HG03354 (cell line): ENCODE results near the gene NDST1.

Experiments used
- ATAC-seq: cut with Tn5 transposase; IDR thresholded peaks from one replicate; pipeline ENCODE4 v1.9.1; 2021; ENCODE audit warnings: mild to moderate bottlenecking; ENCODE audit not compliant: unreplicated experiment, poor library complexity, severe bottlenecking

The NDST1 gene

DNA sequence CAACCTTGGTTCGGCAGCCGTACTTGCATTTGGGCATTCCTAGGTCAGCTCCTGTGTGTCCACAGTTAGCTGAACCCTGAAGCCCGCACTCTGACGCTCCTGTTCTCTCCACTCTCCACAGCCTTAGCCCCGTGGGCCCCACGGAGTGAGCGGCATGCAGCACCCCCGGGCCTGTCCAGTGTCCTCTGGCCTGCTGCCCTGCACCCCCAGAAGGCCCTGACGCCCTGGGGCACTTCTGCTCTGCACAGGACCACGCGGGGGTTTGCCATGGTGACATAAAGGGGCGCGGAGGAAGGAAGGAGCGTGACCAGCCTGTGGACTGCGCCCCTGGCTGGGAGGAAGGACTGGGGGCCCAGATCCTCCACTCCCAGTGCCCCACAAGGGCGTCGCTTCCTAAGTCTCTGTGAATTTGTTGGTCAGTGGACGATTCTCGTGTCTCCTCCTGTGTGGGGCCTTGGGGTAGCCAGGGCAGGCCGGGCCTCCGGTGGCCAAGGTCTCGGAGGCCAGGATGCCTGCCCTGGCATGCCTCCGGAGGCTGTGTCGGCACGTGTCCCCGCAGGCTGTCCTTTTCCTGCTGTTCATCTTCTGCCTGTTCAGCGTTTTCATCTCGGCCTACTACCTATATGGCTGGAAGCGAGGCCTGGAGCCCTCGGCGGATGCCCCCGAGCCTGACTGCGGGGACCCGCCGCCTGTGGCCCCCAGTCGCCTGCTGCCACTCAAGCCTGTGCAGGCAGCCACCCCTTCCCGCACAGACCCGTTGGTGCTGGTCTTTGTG is 13.0 kb downstream of the NDST1 start:
- ATAC-seq = no peak

DNA sequence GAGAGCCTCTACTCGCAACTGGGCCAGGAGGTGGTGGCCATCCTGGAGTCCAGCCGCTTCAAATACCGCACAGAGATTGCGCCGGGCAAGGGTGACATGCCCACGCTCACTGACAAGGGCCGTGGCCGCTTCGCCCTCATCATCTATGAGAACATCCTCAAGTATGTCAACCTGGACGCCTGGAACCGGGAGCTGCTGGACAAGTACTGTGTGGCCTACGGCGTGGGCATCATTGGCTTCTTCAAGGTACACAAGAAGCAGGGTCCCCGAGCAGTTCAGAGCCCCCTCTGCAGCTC is 13.5 kb downstream of the NDST1 start:
- no peak for ATAC-seq

DNA sequence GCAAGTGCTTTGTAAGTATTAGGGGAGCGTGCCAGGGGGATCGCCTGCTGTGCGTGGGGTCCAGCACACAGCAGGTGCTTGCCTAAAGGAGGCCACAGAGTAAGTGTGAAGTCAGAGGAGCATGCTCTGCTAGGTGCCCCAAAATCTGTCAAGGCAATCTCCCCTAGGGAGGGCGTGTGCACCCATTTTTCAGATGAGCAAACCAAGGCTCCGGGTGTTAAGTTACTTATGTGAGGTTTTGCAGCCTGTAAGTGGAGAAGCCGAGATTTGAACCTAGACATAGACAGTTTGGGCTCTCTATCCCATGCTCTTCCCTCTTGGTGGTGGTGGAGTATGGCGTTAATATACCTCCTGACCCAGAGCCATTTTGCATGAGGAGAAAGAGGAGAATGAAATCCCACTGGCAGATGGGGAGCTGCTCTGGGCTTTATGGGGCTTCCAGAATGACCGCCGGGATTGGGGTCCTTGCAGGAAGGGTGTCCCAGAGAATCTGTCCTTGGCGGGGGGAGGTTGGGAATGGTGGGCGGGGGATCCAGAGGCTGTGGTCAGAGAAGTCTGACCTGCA is 14.1 kb downstream of the NDST1 start:
- no peak for ATAC-seq

DNA sequence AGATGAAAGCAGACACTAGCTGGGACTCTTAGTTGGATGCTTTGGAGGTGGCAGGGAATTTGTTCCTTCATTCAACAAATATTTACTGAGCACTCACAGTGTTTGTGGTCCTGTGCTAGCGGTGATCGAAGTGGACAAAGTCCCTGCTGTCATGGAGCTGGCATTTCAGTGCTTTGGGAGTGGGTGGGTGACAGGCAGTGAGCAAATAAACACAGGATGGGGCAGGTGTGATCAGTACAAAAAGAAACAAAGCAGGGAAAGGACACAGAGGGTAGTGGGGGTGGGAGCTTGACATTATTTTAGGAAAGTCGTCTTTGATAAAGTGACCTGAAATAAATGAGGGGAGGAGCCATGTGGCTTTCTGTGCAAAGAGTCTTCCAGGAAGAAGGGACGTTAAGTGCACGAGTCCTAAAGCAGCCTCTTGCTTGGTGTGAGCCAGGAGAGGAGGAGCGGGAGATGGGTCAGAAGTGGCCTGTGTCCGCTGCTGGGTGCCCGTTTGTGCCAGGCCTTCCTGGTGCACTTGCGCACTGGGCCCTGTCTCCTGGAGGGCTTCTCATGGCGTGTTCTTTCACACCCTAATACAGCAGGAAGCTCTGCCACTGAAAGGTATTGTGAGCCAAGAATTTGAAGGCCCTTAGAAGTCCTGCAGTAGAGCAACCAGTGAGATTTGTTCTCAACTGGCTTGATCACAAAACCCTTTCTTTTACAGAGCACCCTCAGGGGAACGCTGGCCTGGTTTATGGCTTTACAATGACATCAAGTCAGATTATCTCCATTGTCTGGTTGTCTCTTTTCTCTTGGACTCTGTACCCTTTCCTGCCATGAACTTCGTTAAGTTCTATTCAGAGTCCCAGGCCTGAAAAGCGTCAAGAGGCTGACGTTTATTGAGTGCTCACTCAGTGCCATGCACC is 14.8 kb downstream of the NDST1 start:
- ATAC-seq = no peak

DNA sequence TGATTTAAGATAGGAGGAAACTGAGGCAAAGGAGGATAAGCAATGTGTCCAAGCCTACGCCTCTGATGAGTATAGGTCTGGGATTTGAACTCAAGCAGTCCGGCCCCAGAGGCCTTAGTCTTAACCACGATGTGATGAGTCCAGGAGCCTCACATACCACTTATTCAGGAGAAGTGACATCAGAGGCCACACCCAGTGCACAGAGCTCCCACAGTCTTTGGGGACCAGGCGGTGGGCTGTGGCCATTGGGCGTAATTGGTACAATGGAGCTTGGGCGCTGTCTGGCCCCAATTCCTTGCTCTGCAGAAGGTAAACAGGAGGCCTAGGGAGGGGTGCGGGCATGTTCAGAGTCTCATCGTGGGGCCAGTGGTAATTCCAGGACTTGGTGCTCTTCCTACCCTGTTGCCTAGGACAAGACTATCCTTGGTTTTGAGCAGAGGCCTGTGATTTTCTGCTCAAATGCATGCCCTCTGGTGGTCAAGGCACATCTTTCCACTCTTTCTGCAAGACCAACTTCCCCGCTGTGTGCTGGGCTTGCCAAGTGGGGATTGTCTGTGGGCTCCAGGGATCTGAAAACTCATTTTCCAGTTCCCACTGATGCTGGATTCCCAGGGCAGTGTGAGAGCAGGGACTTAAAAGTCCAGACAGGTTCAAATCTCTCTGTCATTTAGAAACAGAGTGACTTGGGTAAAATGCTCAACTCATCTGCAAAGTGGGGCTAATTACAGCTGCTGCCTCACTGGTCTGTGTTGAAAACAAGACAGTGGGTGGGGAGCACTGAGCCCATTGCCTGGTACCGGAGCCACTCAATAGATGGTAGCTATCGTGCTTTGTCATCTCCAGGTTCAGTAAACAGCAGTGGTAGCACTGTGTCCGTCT is 15.8 kb downstream of the NDST1 start:
- ATAC-seq = no peak

DNA sequence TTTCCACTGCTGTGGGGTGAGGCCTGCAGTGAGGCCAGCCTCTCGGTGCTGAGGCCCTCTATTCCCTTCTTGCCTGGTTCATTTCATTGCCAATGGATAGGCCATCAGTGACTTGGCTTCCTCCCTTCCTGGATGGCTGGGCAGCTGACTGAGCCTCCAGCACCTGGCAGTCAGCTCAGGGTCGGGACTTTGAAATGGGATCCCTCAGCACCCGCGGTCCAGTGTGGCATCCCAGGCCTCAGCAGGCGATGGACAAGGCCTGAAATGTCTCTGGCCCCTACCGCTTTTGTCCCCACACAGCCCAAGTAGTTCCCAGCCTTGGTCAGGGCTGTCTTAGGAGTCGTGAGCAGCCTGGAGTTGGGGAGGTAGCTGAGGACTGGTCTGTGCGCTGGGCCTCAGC is 17.2 kb downstream of the NDST1 start:
- no peak for ATAC-seq

DNA sequence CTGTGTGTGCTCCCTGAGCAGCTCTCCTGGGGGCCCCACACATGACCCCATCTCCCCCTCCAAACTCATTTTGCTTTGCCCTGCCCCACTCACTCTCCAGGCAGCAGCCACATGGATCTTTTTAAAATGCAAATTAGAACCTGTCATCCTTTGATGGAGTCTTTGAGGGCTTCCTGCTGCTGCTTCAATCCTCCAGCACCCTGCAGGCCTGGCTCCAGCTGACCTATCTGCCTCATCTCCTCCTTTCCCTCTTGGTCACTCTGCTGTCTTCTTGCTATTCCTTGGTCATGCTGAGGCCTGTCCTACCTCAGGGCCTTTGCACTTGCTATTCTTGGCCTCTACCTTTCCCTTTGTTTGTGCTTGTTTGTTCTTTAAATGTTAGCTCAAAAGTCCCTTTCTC is 17.9 kb downstream of the NDST1 start:
- ATAC-seq = no peak

DNA sequence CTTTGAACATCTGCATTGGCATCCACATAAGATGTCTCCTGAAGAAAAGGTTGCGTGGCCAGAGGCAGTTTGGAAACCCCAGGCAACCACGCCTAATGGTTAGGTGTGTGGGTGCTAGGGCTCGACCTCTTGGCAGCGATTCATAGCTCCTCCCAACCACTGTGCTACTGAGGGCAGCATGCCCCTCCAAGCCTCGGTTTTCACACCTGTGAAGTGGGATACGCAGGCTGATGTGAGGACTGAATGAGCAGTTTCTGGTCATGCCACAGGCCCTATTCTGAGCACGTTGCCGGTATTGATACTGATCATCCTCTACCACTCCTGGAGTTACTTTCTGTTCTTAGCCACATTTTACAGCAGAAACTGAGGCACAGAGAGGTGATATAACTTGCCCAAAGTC is 19.1 kb downstream of the NDST1 start:
- no peak for ATAC-seq

DNA sequence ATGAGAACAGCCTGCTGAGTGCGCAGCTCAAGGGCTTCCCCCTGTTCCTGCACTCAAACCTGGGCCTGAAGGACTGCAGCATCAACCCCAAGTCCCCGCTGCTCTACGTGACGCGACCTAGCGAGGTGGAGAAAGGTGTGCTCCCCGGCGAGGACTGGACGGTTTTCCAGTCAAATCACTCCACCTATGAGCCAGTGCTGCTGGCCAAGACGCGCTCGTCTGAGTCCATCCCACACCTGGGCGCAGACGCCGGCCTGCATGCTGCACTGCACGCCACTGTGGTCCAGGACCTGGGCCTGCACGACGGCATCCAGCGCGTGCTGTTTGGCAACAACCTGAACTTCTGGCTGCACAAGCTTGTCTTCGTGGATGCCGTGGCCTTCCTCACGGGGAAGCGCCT is 19.9 kb downstream of the NDST1 start:
- no peak for ATAC-seq

DNA sequence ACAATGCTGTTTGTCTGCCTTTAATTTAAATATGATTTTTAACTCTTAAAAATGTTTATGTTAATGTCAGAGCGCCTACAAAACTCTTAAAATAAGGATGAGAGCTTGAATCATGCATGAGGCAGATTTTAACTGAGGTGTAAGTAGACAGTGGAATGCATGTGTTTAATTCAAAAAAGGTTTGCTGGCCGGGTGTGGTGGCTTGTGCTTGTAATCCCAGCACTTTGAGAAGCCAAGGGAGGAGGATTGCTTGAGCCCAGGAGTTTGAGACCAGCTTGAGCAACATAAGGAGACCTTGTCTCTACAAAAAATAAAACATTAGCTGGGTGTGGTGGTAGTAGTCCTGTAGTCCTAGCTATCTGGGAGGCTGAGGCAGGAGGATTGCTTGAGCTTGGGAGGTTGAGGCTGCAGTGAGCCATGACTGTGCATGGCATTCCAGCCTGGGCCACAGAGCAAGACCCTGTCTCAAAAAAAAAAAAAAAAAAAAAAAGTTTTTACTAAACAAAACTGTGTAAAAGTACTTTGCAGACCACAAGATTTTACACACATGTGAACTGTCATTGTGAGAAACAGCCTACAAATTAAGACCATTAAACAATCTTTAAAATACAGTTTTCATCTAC is 21.1 kb downstream of the NDST1 start:
- no peak for ATAC-seq

DNA sequence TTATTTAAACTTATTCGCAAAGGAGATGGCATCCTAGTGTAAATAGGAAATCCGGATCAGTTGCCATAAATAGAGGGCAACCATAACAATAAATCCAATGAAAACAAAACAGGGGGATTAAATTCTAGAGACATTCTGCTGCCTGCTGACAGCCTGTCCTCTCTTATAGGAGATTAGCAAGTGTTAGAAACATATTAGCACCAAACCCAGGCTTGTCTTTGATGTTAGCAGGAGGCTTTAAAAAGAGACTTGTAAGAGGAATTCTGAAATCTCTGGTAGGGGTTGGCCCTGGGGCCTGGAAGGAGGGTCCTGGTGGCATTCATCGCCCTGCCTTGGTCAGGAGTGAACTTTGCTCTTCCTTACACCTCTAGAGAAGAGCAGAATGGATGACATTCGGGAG is 21.6 kb downstream of the NDST1 start:
- no peak for ATAC-seq

DNA sequence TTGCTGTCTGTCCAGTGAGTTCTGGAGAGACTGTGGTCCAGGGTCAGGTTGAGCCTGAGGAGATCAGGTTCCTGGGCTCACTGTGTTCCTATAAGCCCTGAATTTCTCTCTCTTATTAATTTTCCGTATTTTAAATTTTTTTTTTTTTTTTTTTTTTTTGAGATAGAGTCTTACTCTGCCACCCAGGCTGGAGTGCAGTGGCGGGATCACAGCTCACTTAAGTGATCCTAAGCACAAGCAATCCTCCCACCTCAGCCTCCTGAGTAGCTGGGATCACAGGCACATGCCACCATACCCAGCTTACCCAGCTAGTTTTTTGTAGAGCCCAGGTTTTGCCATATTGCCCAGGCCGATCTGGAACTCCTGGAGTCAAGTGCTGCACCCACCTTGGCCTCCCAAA is 22.5 kb downstream of the NDST1 start:
- no peak for ATAC-seq

DNA sequence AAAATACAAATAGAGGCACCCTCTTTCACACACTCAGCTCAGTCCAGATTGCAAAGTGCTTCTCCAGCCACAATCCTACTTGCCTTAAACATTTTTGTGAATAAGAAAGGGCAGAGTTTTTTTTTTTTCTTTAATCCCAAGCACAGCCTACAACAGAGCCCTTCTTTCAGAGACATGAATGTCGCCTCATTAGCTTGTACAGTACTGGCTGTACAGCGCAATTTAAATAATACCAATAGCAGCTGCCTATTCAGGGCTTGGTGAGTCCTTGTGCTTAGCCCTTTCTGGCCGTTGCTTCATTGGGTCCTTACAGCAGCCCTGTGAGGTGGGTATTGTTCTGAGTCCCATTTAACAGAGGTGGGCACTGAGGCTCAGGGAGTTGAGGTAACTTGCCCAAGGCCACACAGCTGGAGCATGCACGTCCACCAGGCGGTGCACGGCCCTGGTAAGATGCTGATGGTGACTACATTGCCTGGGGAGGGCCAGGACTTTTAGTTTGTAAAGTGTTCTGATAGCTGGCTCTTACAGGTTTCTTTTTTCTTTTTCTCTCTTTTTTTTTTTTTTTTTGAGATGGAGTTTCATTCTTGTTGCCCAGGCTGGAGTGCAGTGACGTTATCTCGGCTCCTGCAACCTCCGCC is 23.1 kb downstream of the NDST1 start:
- ATAC-seq = no peak

DNA sequence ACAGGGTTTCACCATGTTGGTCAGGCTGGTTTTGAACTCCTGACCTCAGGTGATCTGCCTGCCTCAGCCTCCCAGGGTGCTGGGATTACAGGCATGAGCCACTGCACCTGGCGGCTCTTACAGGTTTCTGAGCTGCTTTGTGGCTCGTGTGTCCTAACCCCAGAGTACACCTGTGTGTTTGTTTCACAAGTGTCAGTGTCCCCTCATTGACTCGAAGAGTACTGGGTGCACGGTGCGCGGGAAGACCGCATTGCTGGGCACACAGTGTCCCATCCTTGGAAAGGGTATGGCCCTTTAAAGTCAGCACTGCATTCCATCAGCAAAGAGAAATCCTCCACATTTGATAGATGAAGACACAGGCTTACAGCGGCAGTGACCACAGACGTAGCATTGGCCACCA is 23.8 kb downstream of the NDST1 start:
- no peak for ATAC-seq

DNA sequence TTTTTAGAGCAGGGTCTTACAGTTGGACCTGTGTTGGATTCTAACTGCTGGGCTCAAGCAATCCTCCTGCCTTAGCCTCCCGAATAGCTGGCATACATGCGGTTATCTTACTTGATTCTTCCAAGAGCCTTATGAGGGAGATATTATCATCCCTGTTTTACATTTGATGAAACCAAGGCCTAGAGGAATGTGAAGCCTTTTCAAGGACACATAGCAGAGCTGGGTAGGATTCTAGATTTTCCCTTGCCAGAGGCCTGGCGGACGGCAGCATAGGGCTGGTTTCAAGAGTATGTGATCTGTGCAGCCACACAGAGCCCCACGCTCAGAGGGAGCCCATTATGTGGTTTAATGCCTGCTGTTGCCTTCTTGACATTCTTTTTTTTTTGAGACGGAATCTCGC is 24.2 kb downstream of the NDST1 start:
- ATAC-seq = no peak

DNA sequence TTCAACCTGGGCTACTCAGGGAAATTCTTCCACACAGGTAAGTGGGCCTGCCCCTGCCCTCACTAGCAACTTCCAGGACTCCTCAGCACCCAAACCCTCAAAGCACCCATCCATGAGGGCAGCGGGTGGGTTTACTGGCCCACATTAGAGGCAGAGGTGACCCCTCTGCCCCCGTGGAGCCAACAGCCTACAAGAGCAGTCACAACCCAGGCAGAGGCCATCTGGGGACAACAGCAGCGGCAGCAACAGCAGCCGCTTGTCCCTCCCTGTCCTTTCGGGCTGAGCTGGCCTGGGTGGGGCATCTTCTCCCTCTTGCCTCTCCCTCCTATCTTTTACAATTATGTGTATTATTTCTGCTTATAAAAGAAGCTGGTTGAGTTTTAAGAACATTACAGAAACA is 25.1 kb downstream of the NDST1 start:
- no peak for ATAC-seq

DNA sequence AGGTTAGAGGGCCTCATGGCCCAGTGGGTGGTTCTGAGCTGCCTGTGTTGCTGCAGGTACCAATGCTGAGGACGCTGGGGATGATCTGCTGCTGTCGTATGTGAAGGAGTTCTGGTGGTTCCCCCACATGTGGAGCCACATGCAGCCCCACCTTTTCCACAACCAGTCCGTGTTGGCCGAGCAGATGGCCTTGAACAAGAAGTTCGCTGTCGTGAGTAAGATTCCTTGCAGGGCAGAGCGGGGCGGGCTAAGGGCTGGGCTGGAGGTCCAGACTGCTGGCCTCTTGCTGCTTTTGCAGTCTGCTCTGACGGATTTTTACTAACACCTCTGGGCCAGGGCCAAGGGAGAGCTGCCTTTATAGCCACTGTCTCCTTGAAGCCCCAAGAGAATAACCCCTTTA is 26.9 kb downstream of the NDST1 start:
- ATAC-seq = no peak

DNA sequence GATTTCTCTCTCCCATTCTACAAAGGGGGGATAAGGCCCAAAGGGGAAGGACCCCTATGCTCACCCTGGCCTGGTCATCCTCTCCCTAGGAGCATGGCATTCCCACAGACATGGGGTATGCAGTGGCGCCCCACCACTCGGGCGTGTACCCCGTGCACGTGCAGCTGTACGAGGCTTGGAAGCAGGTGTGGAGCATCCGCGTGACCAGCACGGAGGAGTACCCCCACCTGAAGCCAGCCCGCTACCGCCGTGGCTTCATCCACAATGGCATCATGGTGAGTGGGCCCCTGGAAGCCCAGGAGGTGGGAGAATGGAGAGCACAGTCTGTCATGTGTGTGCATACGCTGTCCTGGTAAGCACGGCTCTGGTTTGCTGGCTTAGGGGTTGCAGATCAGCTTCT is 27.7 kb downstream of the NDST1 start:
- no peak for ATAC-seq
